ENCODE data around the gene TEX14.
A peak's percentile ranks its signal among the peaks of the same experiment; 100 is the strongest.

TEX14 gene

DNA sequence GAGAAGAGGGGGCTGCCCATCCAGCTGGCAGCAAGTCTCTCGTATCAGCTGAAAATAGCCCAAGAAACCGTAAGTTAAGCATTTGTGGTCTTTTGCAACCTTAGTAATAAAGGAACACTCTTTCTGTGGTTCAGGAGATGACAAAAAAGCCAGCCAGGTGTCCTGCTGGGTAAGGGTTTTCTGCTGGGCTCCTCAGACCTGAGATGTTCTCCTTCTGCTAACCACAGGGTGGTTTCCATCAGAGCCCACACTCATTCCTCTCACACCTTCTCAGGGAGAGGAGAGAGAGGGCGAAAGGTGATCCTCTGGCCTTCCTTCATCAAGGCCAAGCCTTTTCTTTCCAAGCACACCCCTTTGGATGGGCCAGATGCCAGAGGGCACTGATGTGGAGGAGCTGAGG lies 70.7 kb downstream of the TEX14 start:
- Histone ChIP-seq H2AFZ (ENCODE audit: low read depth, low read length) (no peak overlapping the region), H3K9ac (ENCODE audit: low read depth, low read length) (no peak overlapping the region)
- peak; percentile 24; the same call in 1 of the 3 replicates for ATAC-seq (ENCODE audit: insufficient read depth, low read depth)

DNA sequence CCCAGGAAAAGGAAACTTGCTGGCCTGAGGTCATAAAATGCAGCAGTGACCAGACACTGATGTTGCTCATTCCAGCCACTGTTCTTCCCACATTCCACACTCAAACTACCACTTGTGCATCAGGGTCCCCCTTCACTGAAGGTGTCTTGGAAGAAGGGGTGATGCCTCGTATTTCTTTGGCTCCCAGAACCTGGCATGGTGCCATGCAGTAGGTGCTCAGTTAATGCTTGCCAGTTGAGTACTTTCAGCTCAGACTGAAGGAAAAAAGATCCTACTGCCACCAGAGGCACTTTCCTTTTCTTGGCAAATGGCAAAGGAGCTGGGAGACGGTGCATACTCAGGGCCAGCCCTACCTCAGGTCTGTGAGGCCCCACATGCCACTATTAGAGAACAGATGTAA lies 73.5 kb downstream of the TEX14 start:
- no peak for TF ChIP-seq EZH2 (IDR thresholded peaks at IDR 0.05; ENCODE audit: borderline replicate concordance, low read depth, low read length, severe bottlenecking)
- TF ChIP-seq, protein P1, sequence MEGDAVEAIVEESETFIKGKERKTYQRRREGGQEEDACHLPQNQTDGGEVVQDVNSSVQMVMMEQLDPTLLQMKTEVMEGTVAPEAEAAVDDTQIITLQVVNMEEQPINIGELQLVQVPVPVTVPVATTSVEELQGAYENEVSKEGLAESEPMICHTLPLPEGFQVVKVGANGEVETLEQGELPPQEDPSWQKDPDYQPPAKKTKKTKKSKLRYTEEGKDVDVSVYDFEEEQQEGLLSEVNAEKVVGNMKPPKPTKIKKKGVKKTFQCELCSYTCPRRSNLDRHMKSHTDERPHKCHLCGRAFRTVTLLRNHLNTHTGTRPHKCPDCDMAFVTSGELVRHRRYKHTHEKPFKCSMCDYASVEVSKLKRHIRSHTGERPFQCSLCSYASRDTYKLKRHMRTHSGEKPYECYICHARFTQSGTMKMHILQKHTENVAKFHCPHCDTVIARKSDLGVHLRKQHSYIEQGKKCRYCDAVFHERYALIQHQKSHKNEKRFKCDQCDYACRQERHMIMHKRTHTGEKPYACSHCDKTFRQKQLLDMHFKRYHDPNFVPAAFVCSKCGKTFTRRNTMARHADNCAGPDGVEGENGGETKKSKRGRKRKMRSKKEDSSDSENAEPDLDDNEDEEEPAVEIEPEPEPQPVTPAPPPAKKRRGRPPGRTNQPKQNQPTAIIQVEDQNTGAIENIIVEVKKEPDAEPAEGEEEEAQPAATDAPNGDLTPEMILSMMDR (IDR thresholded peaks at IDR 0.05; ENCODE audit: borderline replicate concordance, extremely low read depth, low read length, poor library complexity, severe bottlenecking), result no peak
- peaks cover 8% of the 10 kb centered on the region for H3K27me3 ChIP-seq (ENCODE audit: insufficient read depth, low read length, poor library complexity)
- no peaks in the 10 kb centered on the region for H3K9me3 ChIP-seq (ENCODE audit: insufficient read depth, low read length, severe bottlenecking)
- no peak overlapping the region for H2AFZ ChIP-seq (ENCODE audit: low read depth, low read length)
- H3K36me3 ChIP-seq (ENCODE audit: insufficient read depth, low read length), result no peaks in the 10 kb centered on the region
- H3K4me1 ChIP-seq (ENCODE audit: insufficient read depth, low read length), result no peaks in the 10 kb centered on the region
- no peak overlapping the region for H3K4me2 ChIP-seq (ENCODE audit: insufficient read depth, low read length)
- DNase-seq (no peak), ATAC-seq (ENCODE audit: insufficient read depth, low read depth) (no peak)
- no peaks in the 10 kb centered on the region for H3K79me2 ChIP-seq (ENCODE audit: insufficient read depth, low read length)
- H3K9ac ChIP-seq (ENCODE audit: low read depth, low read length), result no peak overlapping the region
- no peak overlapping the region for H3K4me3 ChIP-seq (ENCODE audit: low read depth in 1 of 2, low read length in 2 of 2)
- H4K20me1 ChIP-seq (ENCODE audit: insufficient read depth, low read length), result no peaks in the 10 kb centered on the region
- no peak overlapping the region for H3K27ac ChIP-seq (ENCODE audit: low read length)

More for the DNA sequence above, 70.7 kb downstream of the TEX14 start:
- Histone ChIP-seq H3K79me2 (ENCODE audit: insufficient read depth, low read length) (no peaks in the 10 kb centered on the region), H3K4me2 (ENCODE audit: insufficient read depth, low read length) (no peak overlapping the region), H3K27me3 (ENCODE audit: insufficient read depth, low read length, poor library complexity) (peaks cover 5% of the 10 kb centered on the region), H3K4me1 (ENCODE audit: insufficient read depth, low read length) (no peaks in the 10 kb centered on the region), H4K20me1 (ENCODE audit: insufficient read depth, low read length) (no peaks in the 10 kb centered on the region), H3K4me3 (ENCODE audit: low read depth in 1 of 2, low read length in 2 of 2) (no peak overlapping the region), H3K9me3 (ENCODE audit: insufficient read depth, low read length, severe bottlenecking) (no peaks in the 10 kb centered on the region), H3K36me3 (ENCODE audit: insufficient read depth, low read length) (no peaks in the 10 kb centered on the region), H3K27ac (ENCODE audit: low read length) (no peak overlapping the region)
- TF ChIP-seq EZH2 (IDR thresholded peaks at IDR 0.05; ENCODE audit: borderline replicate concordance, low read depth, low read length, severe bottlenecking), result no peak
- TF ChIP-seq, protein P1 (IDR thresholded peaks at IDR 0.05; ENCODE audit: borderline replicate concordance, extremely low read depth, low read length, poor library complexity, severe bottlenecking), result no peak
- no peak for DNase-seq

DNA sequence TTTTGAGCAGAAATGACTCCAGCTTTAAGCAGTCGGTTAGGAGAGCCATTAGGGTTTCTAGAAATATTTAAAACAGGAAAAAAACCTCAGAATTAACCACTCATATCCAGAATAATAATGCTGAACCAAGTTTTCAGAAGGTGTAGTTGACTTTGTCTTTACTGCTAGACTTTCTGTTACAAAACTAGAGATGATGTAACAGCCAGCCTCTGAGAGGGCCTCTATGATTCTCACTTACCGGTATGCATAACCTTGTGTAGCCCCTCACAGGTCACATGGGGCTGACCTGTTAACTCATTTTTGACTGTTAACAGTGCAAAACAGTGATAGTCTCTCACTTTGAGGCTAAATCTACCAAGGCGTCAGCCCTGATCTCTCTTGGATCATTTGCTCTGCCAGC lies 74.3 kb downstream of the TEX14 start:
- Histone ChIP-seq H3K27ac (ENCODE audit: low read length) (no peak overlapping the region), H2AFZ (ENCODE audit: low read depth, low read length) (no peak overlapping the region), H3K4me3 (ENCODE audit: low read depth in 1 of 2, low read length in 2 of 2) (no peak overlapping the region), H3K4me2 (ENCODE audit: insufficient read depth, low read length) (no peak overlapping the region), H3K9me3 (ENCODE audit: insufficient read depth, low read length, severe bottlenecking) (no peaks in the 10 kb centered on the region), H4K20me1 (ENCODE audit: insufficient read depth, low read length) (no peaks in the 10 kb centered on the region), H3K4me1 (ENCODE audit: insufficient read depth, low read length) (no peaks in the 10 kb centered on the region), H3K9ac (ENCODE audit: low read depth, low read length) (no peak overlapping the region), H3K27me3 (ENCODE audit: insufficient read depth, low read length, poor library complexity) (peaks cover 8% of the 10 kb centered on the region), H3K79me2 (ENCODE audit: insufficient read depth, low read length) (no peaks in the 10 kb centered on the region), H3K36me3 (ENCODE audit: insufficient read depth, low read length) (no peaks in the 10 kb centered on the region)
- ATAC-seq (ENCODE audit: insufficient read depth, low read depth) (no peak), DNase-seq (no peak)
- TF ChIP-seq, protein P1 (IDR thresholded peaks at IDR 0.05; ENCODE audit: borderline replicate concordance, extremely low read depth, low read length, poor library complexity, severe bottlenecking), result no peak

Data from DND-41 (cell line).